Activated CD4-positive, alpha-beta T cell treated with anti-CD3 and anti-CD28 coated beads for 36 hours (primary cell): ENCODE measurements around the gene OLFM2. TPM values are rescaled to one million over a fixed set of nuclear protein-coding genes. Genes with fewer than 3 reads are reported as not detected.
"Not testable (repeated sequence)": the region's sequence is repeated elsewhere in the genome, so short reads cannot be mapped to it uniquely, and the experiment has no call there.

Experiments
- ATAC-seq: fragments of 200-7000 bp; cut with Tn5 transposase; one replicate; pipeline ENCODE4 v1.10.0; 2021; ENCODE audit warnings: mild to moderate bottlenecking, moderate library complexity
- CTCF ChIA-PET: fragments of 350-600 bp; sonication (Branson Sonifier 250); formaldehyde crosslinking; loops from one replicate; lab custom pipeline; 2021; ENCODE audit warnings: antibody characterized with exemption; lab: Charles Lee
- POLR2A ChIA-PET: fragments of 350-600 bp; sonication (Branson Sonifier 250); formaldehyde crosslinking; loops from one replicate; lab custom pipeline; 2021; ENCODE audit warnings: antibody characterized with exemption, inconsistent platforms; lab: Charles Lee
- DNase-seq: peaks from one replicate; pipeline ENCODE4 v3.0.0-alpha.2; 2020
- H3K27ac Mint-ChIP-seq: one replicate; pipeline ENCODE4 v1.8.0; 2021; ENCODE audit warnings: mixed read lengths
- H3K27me3 Mint-ChIP-seq: one replicate; pipeline ENCODE4 v1.8.0; 2021; ENCODE audit warnings: mixed read lengths
- H3K36me3 Mint-ChIP-seq: one replicate; pipeline ENCODE4 v1.8.0; 2021; ENCODE audit warnings: low read depth, mixed read lengths
- H3K4me1 Mint-ChIP-seq: one replicate; pipeline ENCODE4 v1.8.0; 2021; ENCODE audit warnings: mixed read lengths
- H3K4me3 Mint-ChIP-seq: one replicate; pipeline ENCODE4 v1.8.0; 2021; ENCODE audit warnings: mild to moderate bottlenecking, moderate library complexity, mixed read lengths
- H3K9me3 Mint-ChIP-seq: one replicate; pipeline ENCODE4 v1.8.0; 2021; ENCODE audit warnings: low read depth, mixed read lengths
- intact Hi-C, 2 experiments: fragments of 100-400 bp; cut with DNase I in 1 of 2; cut with micrococcal nuclease in 1 of 2; formaldehyde crosslinking; loops; one replicate each; pipeline versions ENCODE4 v1.14.2 to v1.15.1; 2022 to 2024; cut with DNase I, micrococcal nuclease
- total RNA-seq, 2 experiments: library from RNA; stranded (reverse); gene quantifications; one replicate each; pipeline ENCODE4 v1.2.3, GENCODE V29; 2021

OLFM2 gene
- total RNA-seq, 2 experiments from 2014 or later, result 1.3 to 1.8 TPM

DNA sequence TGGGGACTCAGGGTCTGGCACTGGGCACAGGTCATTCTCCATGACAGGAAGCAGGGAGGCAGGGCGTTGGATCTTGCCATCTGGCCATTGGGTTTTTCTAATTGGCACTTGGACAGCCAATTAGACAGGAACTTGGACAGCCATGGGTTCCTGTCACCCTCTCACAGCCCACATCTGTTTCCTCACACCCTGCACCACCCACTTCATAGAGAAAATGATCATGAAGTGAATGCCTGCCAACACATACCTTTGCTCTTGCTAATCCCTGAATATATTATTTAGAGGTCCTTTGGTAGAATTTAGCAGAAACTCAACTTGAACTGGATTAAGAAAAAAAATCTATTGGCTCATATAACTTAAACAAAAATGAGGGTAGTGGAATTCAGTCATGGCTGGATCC lies 4.9 kb upstream of the OLFM2 start:
- H3K4me3 Mint-ChIP-seq, result no peak overlapping the region
- no peak overlapping the region for H3K27ac Mint-ChIP-seq
- peaks cover 6% of the 10 kb centered on the region for H3K4me1 Mint-ChIP-seq
- H3K9me3 Mint-ChIP-seq, result peaks cover 8% of the 10 kb centered on the region
- POLR2A ChIA-PET, result no interaction called here
- intact Hi-C loops, result no loop called here
- CTCF ChIA-PET, result interaction anchor here (0.5 to 1.3 kb wide), 3 partner anchors 9 to 705 kb away, joined by 3 read pairs; no protein-coding TSS in a partner anchor
- no peaks in the 10 kb centered on the region for H3K36me3 Mint-ChIP-seq
- ATAC-seq (no peak), DNase-seq (no peak)
- peaks cover 31% of the 10 kb centered on the region for H3K27me3 Mint-ChIP-seq

DNA sequence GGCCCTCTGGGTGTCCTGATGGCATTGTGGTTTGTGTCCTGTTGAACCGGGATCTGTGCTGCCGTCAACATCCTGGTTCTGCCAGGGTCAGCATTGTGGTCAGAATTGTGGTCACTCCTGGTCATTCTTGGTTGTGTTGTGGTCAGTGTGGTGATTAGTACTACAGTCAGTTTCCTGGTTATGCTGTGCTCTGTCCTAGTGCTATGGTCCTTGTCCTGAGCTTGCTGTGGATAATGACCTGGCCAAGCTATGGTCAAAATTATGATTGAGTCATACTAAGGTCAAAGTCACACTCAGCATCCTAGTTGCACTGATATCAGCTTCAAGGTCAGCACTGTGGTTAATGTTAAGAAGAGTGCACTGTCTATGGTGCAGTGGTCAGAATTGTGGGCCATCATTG lies 4.5 kb upstream of the OLFM2 start:
- ChIA-PET CTCF (interaction anchor here (0.5 to 0.9 kb wide), 2 partner anchors 23 to 705 kb away, joined by 3 read pairs; no protein-coding TSS in a partner anchor), POLR2A (no interaction called here)
- DNase-seq, result no peak
- no peak for ATAC-seq
- intact Hi-C loops, result no loop called here
- Mint-ChIP-seq H3K27me3 (peaks cover 31% of the 10 kb centered on the region), H3K4me3 (no peak overlapping the region), H3K27ac (no peak overlapping the region), H3K4me1 (peaks cover 7% of the 10 kb centered on the region), H3K36me3 (no peaks in the 10 kb centered on the region), H3K9me3 (peaks cover 8% of the 10 kb centered on the region)

- H3K4me3 Mint-ChIP-seq, result no peak overlapping the region
- H3K4me1 Mint-ChIP-seq, result peaks cover 20% of the 10 kb centered on the region
- no peak overlapping the region for H3K27ac Mint-ChIP-seq
- ATAC-seq, result no peak
- no peak for DNase-seq
- H3K9me3 Mint-ChIP-seq, result peaks cover 8% of the 10 kb centered on the region
- CTCF ChIA-PET, result interaction anchor here (1.0 kb wide), 1 partner anchor 88 kb away, joined by 5 read pairs; no protein-coding TSS in a partner anchor
- intact Hi-C loops, result loop anchor here in 1 of 2 experiments (10.0 kb wide), 1 partner anchor 445 kb away; the partner anchor contains the start of gene TYK2
- no peaks in the 10 kb centered on the region for H3K36me3 Mint-ChIP-seq
- POLR2A ChIA-PET, result no interaction called here
- peaks cover 42% of the 10 kb centered on the region for H3K27me3 Mint-ChIP-seq
Measured at GRCh38 chr19:9939301-9939913, 3.1 kb upstream of the OLFM2 start.

DNA sequence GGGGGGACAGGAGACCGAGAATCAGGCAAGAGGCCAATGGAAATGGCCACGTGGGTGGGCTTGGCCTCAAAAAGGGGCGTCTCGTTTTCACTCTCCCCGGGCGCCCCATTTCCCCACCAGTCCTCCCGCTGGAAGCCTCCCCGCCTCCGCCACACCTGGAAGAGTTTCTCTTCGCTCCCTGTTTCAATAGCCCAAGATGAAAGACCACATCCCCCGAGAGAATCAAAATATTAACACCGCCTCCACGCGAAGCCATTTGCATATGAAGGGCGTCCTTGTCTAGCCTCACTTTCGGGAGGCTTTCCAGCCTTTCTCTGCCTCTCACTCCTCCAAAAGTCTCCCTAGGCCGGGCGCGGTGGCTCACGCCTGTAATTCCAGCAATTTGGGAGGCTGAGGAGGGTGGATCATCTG lies 691 bp upstream of the OLFM2 start:
- Mint-ChIP-seq H3K27ac (no peak overlapping the region), H3K4me3 (peak overlapping the region; percentile 57), H3K4me1 (peaks cover 20% of the 10 kb centered on the region), H3K36me3 (no peaks in the 10 kb centered on the region), H3K27me3 (peaks cover 44% of the 10 kb centered on the region), H3K9me3 (peaks cover 3% of the 10 kb centered on the region)
- DNase-seq (no peak), ATAC-seq (no peak)
- intact Hi-C loops, result loop anchor here in 1 of 2 experiments (10.0 kb wide), 1 partner anchor 448 kb away; the partner anchor contains the start of gene TYK2
- ChIA-PET POLR2A (no interaction called here), CTCF (no interaction called here)

DNA sequence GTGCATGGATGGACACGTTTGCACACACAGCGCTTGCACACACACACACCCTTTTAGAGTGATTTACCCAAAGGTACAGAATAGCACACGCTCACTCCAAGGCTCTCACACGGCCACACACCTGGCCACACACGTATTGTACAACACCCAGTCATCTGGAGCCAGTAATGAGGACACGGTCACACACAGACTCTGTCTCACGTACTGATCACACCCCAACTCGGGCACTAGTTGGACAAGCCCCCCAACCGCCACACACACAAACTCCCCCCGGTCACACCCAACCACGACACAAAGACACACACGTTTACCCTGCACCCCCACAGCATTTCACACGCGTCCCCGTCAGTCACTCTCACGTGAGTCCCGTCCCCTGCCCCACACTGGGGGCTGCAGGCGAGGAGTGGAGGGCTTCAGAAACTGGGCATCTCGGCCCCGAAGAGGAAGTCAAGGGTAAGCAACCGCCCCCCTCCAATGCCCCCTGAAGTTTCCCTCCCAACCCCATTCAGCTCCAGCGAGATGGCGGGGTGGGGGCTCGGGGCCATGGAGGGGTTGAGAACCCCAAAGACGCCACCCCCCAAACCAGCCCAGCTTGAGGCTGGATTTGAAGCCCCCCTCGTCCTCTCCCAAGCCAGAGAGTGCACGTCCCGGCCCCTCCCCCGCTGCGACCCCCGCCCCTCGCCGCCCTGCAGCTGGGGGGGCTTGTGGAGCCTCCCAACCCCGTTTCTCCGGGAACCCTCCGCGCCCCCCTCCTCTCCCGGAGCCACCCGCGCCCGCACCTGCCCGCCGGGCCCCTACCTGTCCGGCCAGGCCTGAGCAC lies 599 bp downstream of the OLFM2 start:
- H3K4me3 Mint-ChIP-seq, result peak overlapping the region; percentile 51
- peaks cover 45% of the 10 kb centered on the region for H3K27me3 Mint-ChIP-seq
- H3K36me3 Mint-ChIP-seq, result no peaks in the 10 kb centered on the region
- ChIA-PET POLR2A (no interaction called here), CTCF (no interaction called here)
- no peaks in the 10 kb centered on the region for H3K9me3 Mint-ChIP-seq
- peak overlapping the region; percentile 9 for H3K27ac Mint-ChIP-seq
- peaks cover 23% of the 10 kb centered on the region for H3K4me1 Mint-ChIP-seq
- peak; percentile 10 for ATAC-seq
- intact Hi-C loops, result loop anchor here (2.0 to 10.0 kb wide), 3 partner anchors 169 to 449 kb away; partner anchors contain the start of gene TYK2 (in 1 of the 2)
- DNase-seq, result no peak

DNA sequence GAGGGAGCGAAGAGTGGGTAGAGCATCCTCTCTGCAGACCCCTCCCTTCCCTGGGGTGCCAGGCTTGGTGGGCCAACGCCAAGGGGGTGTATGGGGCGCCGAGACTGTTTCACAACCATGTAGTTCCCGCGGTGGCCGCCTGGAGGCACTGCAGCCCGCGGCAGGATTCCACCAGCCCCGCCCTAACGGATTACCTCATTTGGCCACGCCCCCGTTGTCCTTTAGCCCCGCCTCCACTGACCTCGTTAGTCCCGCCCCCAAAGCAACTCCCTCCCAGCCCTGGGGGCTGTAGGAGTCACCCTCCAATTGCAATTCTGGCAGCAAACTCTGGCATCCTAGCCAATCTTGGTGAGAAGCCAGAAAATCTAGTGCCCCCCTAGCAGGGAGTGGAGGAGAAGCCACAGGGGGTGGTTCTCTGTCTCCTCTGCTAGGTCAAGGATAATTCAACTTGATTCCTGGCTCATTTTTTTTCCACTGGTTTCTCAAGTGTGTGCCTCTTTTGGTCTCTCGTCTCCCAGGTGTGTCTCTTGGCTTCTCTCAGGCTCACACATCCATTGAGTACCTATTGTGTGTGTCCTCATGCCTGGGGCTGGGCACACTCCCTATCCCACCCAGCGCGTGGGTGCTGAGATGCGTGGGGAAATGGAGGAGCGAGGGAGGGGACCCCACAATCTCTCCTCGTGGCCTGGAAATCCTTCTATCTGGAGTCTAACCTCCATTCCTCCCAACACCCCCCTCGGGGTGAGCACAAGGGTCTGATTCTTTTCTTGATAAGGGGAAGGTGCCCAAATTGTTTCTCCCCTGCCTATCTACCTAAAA lies 2.0 kb downstream of the OLFM2 start:
- intact Hi-C loops, result loop anchor here (1.0 to 10.0 kb wide), 7 partner anchors 66 to 450 kb away; partner anchors contain the start of genes TYK2 (in 2 of the 2) and EIF3G (in 1 of the 2)
- ATAC-seq (peak; percentile 85), DNase-seq (peak; percentile 94)
- Mint-ChIP-seq H3K9me3 (no peaks in the 10 kb centered on the region), H3K4me1 (peaks cover 25% of the 10 kb centered on the region), H3K4me3 (no peak overlapping the region), H3K27me3 (peaks cover 43% of the 10 kb centered on the region), H3K27ac (no peak overlapping the region), H3K36me3 (no peaks in the 10 kb centered on the region)
- ChIA-PET POLR2A (interaction anchor here (0.7 kb wide), 1 partner anchor 1441 kb away, joined by 3 read pairs; no protein-coding TSS in a partner anchor), CTCF (interaction anchor here (0.7 to 0.9 kb wide), 2 partner anchors 14 to 20 kb away, joined by 4 to 7 read pairs; no protein-coding TSS in a partner anchor)

GRCh38 chr19:9932835-9933234 lies 3.5 kb downstream of the OLFM2 start:
- POLR2A ChIA-PET, result interaction anchor here (0.6 kb wide), 1 partner anchor 67 kb away, joined by 7 read pairs; no protein-coding TSS in a partner anchor
- Mint-ChIP-seq H3K27me3 (peaks cover 43% of the 10 kb centered on the region), H3K9me3 (no peaks in the 10 kb centered on the region), H3K4me1 (peaks cover 25% of the 10 kb centered on the region), H3K27ac (no peak overlapping the region), H3K36me3 (no peaks in the 10 kb centered on the region), H3K4me3 (no peak overlapping the region)
- CTCF ChIA-PET, result interaction anchor here (0.7 to 4.0 kb wide), 10 partner anchors 10 to 474 kb away, joined by 3 to 40 read pairs (median 4); no protein-coding TSS in a partner anchor
- intact Hi-C loops, result loop anchor here in 1 of 2 experiments (5.0 to 10.0 kb wide), 2 partner anchors 184 to 452 kb away; partner anchors contain the start of genes EIF3G and TYK2
- DNase-seq (no peak), ATAC-seq (no peak)

GRCh38 chr19:9931629-9932028 lies 4.7 kb downstream of the OLFM2 start:
- POLR2A ChIA-PET, result interaction anchor here (0.7 kb wide), 1 partner anchor 97 kb away, joined by 9 read pairs; no protein-coding TSS in a partner anchor
- H3K27me3 Mint-ChIP-seq, result peaks cover 32% of the 10 kb centered on the region
- peaks cover 19% of the 10 kb centered on the region for H3K4me1 Mint-ChIP-seq
- intact Hi-C loops, result loop anchor here (1.0 to 10.0 kb wide), 5 partner anchors 186 to 458 kb away; partner anchors contain the start of genes EIF3G (in 1 of the 2) and TYK2 (in 1 of the 2)
- no peaks in the 10 kb centered on the region for H3K9me3 Mint-ChIP-seq
- no peak overlapping the region for H3K27ac Mint-ChIP-seq
- no peak for ATAC-seq
- no peaks in the 10 kb centered on the region for H3K36me3 Mint-ChIP-seq
- no peak overlapping the region for H3K4me3 Mint-ChIP-seq
- CTCF ChIA-PET, result interaction anchor here (0.6 to 4.0 kb wide), 19 partner anchors 9 to 996 kb away, joined by 3 to 40 read pairs (median 4); no protein-coding TSS in a partner anchor
- DNase-seq, result no peak

- Mint-ChIP-seq H3K4me3 (no peak overlapping the region), H3K27ac (no peak overlapping the region)
- intact Hi-C loops, result no loop called here
Measured at GRCh38 chr19:9923440-9923839, 12.9 kb downstream of the OLFM2 start.

GRCh38 chr19:9922782-9923379 lies 13.4 kb downstream of the OLFM2 start:
- intact Hi-C loops, H3K4me1 Mint-ChIP-seq, H3K9me3 Mint-ChIP-seq, H3K27me3 Mint-ChIP-seq, ATAC-seq, POLR2A ChIA-PET, DNase-seq, H3K36me3 Mint-ChIP-seq, H3K27ac Mint-ChIP-seq, H3K4me3 Mint-ChIP-seq: not testable (repeated sequence)
- CTCF ChIA-PET, result interaction anchor here (1.2 to 1.8 kb wide), 2 partner anchors 9 to 105 kb away, joined by 5 to 6 read pairs; no protein-coding TSS in a partner anchor

More at GRCh38 chr19:9923440-9923839, 12.9 kb downstream of the OLFM2 start:
- no peaks in the 10 kb centered on the region for H3K36me3 Mint-ChIP-seq
- peaks cover 6% of the 10 kb centered on the region for H3K27me3 Mint-ChIP-seq
- no peaks in the 10 kb centered on the region for H3K9me3 Mint-ChIP-seq
- CTCF ChIA-PET, result interaction anchor here (0.7 to 1.8 kb wide), 2 partner anchors 82 to 104 kb away, joined by 3 to 6 read pairs; no protein-coding TSS in a partner anchor
- ATAC-seq, result no peak
- no peak for DNase-seq
- POLR2A ChIA-PET, result no interaction called here
- H3K4me1 Mint-ChIP-seq, result no peaks in the 10 kb centered on the region
